Measurements from ENCODE around the gene BMP8B. TPM values are rescaled to one million over a fixed set of nuclear protein-coding genes. Genes with fewer than 3 reads are reported as not detected.

Gene BMP8B
- total RNA-seq, 1 experiment from 2014 or later = 0.42 TPM

DNA sequence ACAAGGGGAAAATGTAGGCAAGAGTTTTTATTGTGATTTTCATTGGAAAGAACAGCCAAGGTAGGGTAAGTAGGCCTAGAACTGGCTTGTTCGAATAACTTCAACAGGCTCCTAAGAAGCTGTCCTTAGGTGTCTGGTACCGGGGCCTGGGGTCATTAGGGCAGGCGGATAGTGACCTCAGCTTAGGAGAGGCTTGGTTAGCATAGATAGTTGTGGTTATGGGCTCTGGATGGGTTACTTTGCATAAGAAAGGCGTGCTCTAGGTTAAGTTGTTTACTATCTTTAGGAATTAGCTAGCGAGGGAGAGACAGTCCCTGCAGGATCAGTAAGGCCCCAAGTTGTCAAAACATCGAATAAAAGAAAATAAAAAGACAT, 76.7 kb downstream of the BMP8B start:
- no peak overlapping the region for H2BK120ac ChIP-seq (ENCODE audit: low read depth, low read length, poor library complexity, severe bottlenecking)

More for the DNA sequence above, 76.7 kb downstream of the BMP8B start:
- Histone ChIP-seq H2AK5ac (ENCODE audit: insufficient read length, low read length) (no peak overlapping the region), H4K8ac (replicated peaks; ENCODE audit: insufficient read length, low read depth, low read length) (no peak overlapping the region), H3K9ac (ENCODE audit: extremely low read depth, insufficient read length, low read length) (no peak overlapping the region), H3K4me2 (ENCODE audit: insufficient read depth, insufficient read length, low read length) (no peak overlapping the region), H3K4me1 (ENCODE audit: insufficient read depth, low read length) (no peaks in the 10 kb centered on the region), H4K91ac (ENCODE audit: insufficient read length, low read depth, low read length) (no peak overlapping the region), H2BK12ac (ENCODE audit: insufficient read length, low read depth, low read length) (no peak overlapping the region), H3K18ac (ENCODE audit: insufficient read length, low read depth, low read length) (no peak overlapping the region), H2AFZ (ENCODE audit: low read length) (no peak overlapping the region), H3K23me2 (ENCODE audit: insufficient read length, low read depth, low read length, poor library complexity, severe bottlenecking) (no peaks in the 10 kb centered on the region), H3K79me2 (ENCODE audit: insufficient read depth, low read length) (no peaks in the 10 kb centered on the region), H2BK15ac (ENCODE audit: low read depth, low read length) (no peak overlapping the region), H3K27ac (ENCODE audit: insufficient read length, low read depth, low read length) (no peak overlapping the region), H4K20me1 (ENCODE audit: control insufficient read depth, insufficient read depth, insufficient read length) (no peaks in the 10 kb centered on the region), H2BK20ac (ENCODE audit: low read depth, low read length, poor library complexity, severe bottlenecking) (no peak overlapping the region), H4K5ac (ENCODE audit: insufficient read length, low read depth, low read length) (no peak overlapping the region), H3K14ac (ENCODE audit: insufficient read depth, low read length) (no peak overlapping the region), H3K9me3 (ENCODE audit: control insufficient read depth, low read depth, low read length) (no peaks in the 10 kb centered on the region), H3K23ac (ENCODE audit: insufficient read length, low read depth, low read length) (no peak overlapping the region), H3K27me3 (ENCODE audit: insufficient read depth, low read length) (peaks cover 86% of the 10 kb centered on the region), H3K79me1 (ENCODE audit: insufficient read depth, low read depth, low read length, poor library complexity, severe bottlenecking) (no peaks in the 10 kb centered on the region), H3K4ac (ENCODE audit: low read depth, low read length) (no peak overlapping the region), H3K56ac (ENCODE audit: insufficient read length, low read depth, low read length) (no peak overlapping the region), H2BK5ac (ENCODE audit: insufficient read length, low read length) (no peak overlapping the region), H3T11ph (ENCODE audit: low read length) (no peak overlapping the region)
- no peaks in the 10 kb centered on the region for H3K36me3 Mint-ChIP-seq (ENCODE audit: insufficient read depth in 1 of 3, low read depth in 3 of 3)
- peaks cover 6 to 26% of the 10 kb centered on the region in 2 experiments; a peak in 4 of 5 replicates for H3K9me3 Mint-ChIP-seq
- peaks cover 16 to 22% of the 10 kb centered on the region in 2 experiments for H3K4me1 Mint-ChIP-seq
- WGBS (ENCODE audit: extremely low coverage, insufficient read length, low lambda C conversion rate) = no CpG with 5 or more reads among the region's 6 CpGs
- H3K4me3 Mint-ChIP-seq = no peak overlapping the region; a peak in 1 of 5 replicates
- TF ChIP-seq CTCF (conservative IDR thresholded peaks at IDR 0.05) = no peak
- peak overlapping the region in 1 of 3 experiments; percentile 50; a peak in 1 of 7 replicates for H3K27ac Mint-ChIP-seq
- peak; percentile 76 for DNase-seq
- peaks cover 100% of the 10 kb centered on the region for H3K27me3 Mint-ChIP-seq (ENCODE audit: low read depth)

Measured in H9 (cell line).